Subcutaneous preadipocyte (primary cell): ENCODE results near the gene PSG11. TPM values are rescaled to one million over a fixed set of nuclear protein-coding genes. Genes with fewer than 3 reads are reported as not detected.

ENCODE experiments used
- total RNA-seq: library from RNA; depleted of rRNA; stranded (reverse); fragments of >200 nt; gene quantifications from 2 replicates; pipeline ENCODE4 v1.2.3, GENCODE V29; 2012

Gene PSG11
- total RNA-seq = not detected in 2 replicates

DNA sequence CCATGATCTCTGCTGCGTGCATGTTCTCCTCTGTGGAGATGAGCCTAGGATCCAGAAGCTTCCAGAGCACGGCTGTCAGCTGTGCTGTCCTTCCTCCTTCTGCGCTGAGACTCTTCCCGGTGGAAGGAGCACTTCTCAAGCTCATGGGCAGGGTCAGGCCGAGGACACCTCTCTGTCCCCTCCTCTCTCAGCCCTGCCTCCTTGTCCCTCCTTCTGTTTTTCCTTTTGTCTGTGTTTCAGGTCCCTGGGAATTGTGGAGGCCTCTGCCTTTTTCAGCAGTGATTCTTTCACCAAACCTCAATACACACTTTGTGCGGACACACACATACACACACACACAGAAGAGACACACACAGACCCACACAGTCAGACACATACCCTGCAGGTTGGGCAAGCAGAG lies at the start of gene PSG11:
PSG11 (minus strand) TSS at position 101 of the 400 bp plus-strand sequence; CDS start at position 4, 97 bp downstream.

Other genes with a start within 250 kb of the PSG11 start
- under 0.01 TPM in 2 replicates for gene PSG1, start 146.8 kb downstream of the PSG11 start, total RNA-seq
- not detected in 2 replicates for gene PSG6, start 108.6 kb downstream of the PSG11 start, total RNA-seq
- not detected in 2 replicates for gene PSG7, start 89.3 kb downstream of the PSG11 start, total RNA-seq
- gene PSG2, start 56.2 kb upstream of the PSG11 start, total RNA-seq = not detected in 2 replicates
- 0.20 and 0.37 TPM in 2 replicates for gene PSG5, start 160.1 kb upstream of the PSG11 start, total RNA-seq
- 0.37 and 0.59 TPM in 2 replicates for gene PSG4, start 179.2 kb upstream of the PSG11 start, total RNA-seq
- gene PSG9, start 243.1 kb upstream of the PSG11 start, total RNA-seq = not detected in 2 replicates